Measurements from ENCODE around the gene PLSCR5. TPM values are rescaled to one million over a fixed set of nuclear protein-coding genes. Genes with fewer than 3 reads are reported as not detected.

Gene PLSCR5, protein sequence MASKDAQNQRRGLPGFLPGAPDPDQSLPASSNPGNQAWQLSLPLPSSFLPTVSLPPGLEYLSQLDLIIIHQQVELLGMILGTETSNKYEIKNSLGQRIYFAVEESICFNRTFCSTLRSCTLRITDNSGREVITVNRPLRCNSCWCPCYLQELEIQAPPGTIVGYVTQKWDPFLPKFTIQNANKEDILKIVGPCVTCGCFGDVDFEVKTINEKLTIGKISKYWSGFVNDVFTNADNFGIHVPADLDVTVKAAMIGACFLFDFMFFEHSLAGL
- total RNA-seq (ENCODE audit: low replicate concordance): not detected in 2 replicates

DNA sequence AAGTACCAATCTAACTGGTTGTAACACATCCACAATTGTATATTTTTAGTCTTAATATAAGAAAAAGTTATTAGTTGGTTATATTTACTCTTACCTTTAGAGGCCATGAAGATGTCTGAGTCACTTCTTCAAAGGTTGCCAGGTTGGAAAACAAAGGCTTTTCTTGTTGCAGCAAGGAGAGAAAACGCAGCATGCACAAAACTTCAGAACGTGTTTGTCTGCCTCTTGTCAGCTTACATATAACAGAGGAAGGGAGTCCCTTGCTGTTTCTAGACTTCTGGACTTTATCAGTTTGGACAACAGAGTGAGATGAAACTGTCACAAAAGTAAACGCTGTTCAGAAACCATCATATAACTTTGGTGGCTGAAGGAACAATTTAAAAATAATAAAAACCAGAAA, at the start of gene PLSCR5:
PLSCR5 (minus strand) TSS at position 241 of the 400 bp plus-strand sequence; CDS start at position 107, 134 bp downstream.

DNA sequence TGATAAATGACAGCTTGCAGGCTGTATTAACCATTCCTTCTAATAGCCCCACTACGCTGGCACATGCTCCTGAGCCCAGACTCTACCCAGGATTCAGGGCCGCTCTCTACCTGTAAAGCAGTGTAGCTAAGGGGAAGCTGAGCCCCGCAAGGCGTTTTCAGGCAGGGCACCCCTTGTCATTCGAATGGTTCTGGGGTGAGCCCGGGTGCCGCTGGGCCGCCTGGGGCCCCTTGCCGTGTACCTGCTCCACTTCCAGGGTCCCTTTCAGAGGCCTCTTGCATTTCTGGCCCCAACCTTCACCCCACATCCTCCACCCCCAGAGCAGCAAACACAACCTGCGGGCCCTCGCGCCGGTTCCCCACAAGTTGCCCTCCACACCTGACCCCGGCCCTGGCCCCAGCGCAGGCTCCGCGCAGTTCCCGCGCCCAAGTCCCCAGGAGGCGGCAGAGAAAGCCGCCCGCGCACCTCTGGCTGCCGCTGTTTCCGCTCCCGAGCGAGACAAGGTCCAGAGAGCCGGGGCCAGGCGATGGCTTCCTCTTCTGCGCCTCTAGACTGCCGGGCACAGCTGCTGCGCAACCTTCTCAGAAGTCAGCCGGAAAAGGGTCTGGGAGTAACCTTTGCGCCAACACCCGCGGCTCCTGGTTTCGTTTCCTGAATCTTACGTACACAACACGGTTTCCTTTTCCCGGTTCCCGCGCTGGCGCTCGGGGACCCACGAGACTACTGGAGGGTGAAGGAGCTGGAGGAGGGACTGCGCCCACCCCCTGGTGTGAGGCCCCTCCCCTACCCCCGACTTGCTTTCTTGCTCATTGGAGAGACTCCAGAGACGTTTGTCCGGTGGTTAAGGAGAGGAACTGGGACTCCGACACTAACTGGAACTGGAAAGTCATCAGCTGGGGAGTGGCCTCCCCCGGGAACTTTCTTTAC, 60.9 kb downstream of the PLSCR5 start, which contains the start of gene PLSCR1:
PLSCR1 (minus strand) TSS at position 606 of the 927 bp plus-strand sequence. CDS start 8,055 bp downstream, outside the sequence.

Other genes starting within 250 kb of the PLSCR5 start
- 0.38 TPM in 1 of 2 replicates, not detected in the other for gene PLSCR2, start 135.8 kb downstream of the PLSCR5 start, total RNA-seq (ENCODE audit: low replicate concordance)
- gene PLSCR1, start 60.7 kb downstream of the PLSCR5 start, total RNA-seq (ENCODE audit: low replicate concordance): 17.9 and 53.1 TPM in 2 replicates